Hepatocyte (in vitro differentiated cells): Measurements from ENCODE around the gene TFIP11.

Source experiments
- CTCF ChIP-seq: fragments of 200-600 bp; sonication (generic); IDR thresholded peaks from 2 replicates; pipeline ENCODE4 v1.5.1; 2016; ENCODE audit warnings: antibody characterized with exemption, mild to moderate bottlenecking; ENCODE audit not compliant: poor library complexity
- EZH2 ChIP-seq: fragments of 200-600 bp; sonication (generic); IDR thresholded peaks from 2 replicates; pipeline ENCODE4 v1.6.1; 2016; ENCODE audit warnings: antibody characterized with exemption, mild to moderate bottlenecking, borderline replicate concordance
- EZH2phosphoT487 ChIP-seq: fragments of 200-600 bp; sonication (generic); IDR thresholded peaks from one replicate; pipeline ENCODE4 v1.6.1; 2018; ENCODE audit warnings: antibody characterized with exemption, mild to moderate bottlenecking, low read depth, moderate library complexity; ENCODE audit not compliant: unreplicated experiment, severe bottlenecking

- no peak for TF ChIP-seq CTCF
- no peak for TF ChIP-seq EZH2
- TF ChIP-seq EZH2phosphoT487, result no peak
Observed at GRCh38 chr22:26545385-26545784, 33.1 kb upstream of the TFIP11 start.
